ENCODE results near the gene SMG1.

SMG1 gene

GRCh38 chr16:18852647-18853046 is 73.6 kb downstream of the SMG1 start:
- DNase-seq (ENCODE audit: low spot score): no peak

- no peak for DNase-seq (ENCODE audit: low spot score)
These were observed 79.8 kb downstream of the SMG1 start for GRCh38 chr16:18846416-18846815.

- no peak for DNase-seq (ENCODE audit: low spot score)
These were observed 83.6 kb downstream of the SMG1 start for GRCh38 chr16:18842565-18842964.

GRCh38 chr16:18841833-18842525 is 84.2 kb downstream of the SMG1 start:
- DNase-seq (ENCODE audit: low spot score): no peak

GRCh38 chr16:18839555-18839954 is 86.7 kb downstream of the SMG1 start:
- DNase-seq (ENCODE audit: low spot score): no peak

- DNase-seq (ENCODE audit: low spot score): no peak
These were observed 89.5 kb downstream of the SMG1 start for GRCh38 chr16:18836702-18837101.

- DNase-seq (ENCODE audit: low spot score): no peak
These were observed 91.3 kb downstream of the SMG1 start for GRCh38 chr16:18834864-18835263.

GRCh38 chr16:18833707-18834505 is 92.3 kb downstream of the SMG1 start:
- no peak for DNase-seq (ENCODE audit: low spot score)

GRCh38 chr16:18832613-18833012 is 93.6 kb downstream of the SMG1 start:
- no peak for DNase-seq (ENCODE audit: low spot score)

- no peak for DNase-seq (ENCODE audit: low spot score)
These were observed 94.2 kb downstream of the SMG1 start for GRCh38 chr16:18832006-18832405.

GRCh38 chr16:18829251-18829650 is 97.0 kb downstream of the SMG1 start:
- no peak for DNase-seq (ENCODE audit: low spot score)

- no peak for DNase-seq (ENCODE audit: low spot score)
These were observed 98.3 kb downstream of the SMG1 start for GRCh38 chr16:18827890-18828289.

GRCh38 chr16:18816286-18816685 is 109.9 kb downstream of the SMG1 start:
- DNase-seq (ENCODE audit: low spot score): peak; percentile 95

GRCh38 chr16:18811925-18812324 is 114.3 kb downstream of the SMG1 start:
- no peak for DNase-seq (ENCODE audit: low spot score)

GRCh38 chr16:18809165-18809564 is 117.0 kb downstream of the SMG1 start:
- no peak for DNase-seq (ENCODE audit: low spot score)

GRCh38 chr16:18805257-18805773 is 120.9 kb downstream of the SMG1 start:
- DNase-seq (ENCODE audit: low spot score): no peak

- no peak for DNase-seq (ENCODE audit: low spot score)
These were observed 121.7 kb downstream of the SMG1 start for GRCh38 chr16:18804540-18804939.

- no peak for DNase-seq (ENCODE audit: low spot score)
These were observed 122.4 kb downstream of the SMG1 start for GRCh38 chr16:18803569-18804462.

GRCh38 chr16:18802767-18803343 is 123.4 kb downstream of the SMG1 start:
- no peak for DNase-seq (ENCODE audit: low spot score)

- DNase-seq (ENCODE audit: low spot score): peak; percentile 100
These were observed 124.8 kb downstream of the SMG1 start, which contains the start of gene ARL6IP1 for GRCh38 chr16:18801145-18801972. Gene ARL6IP1, minus strand, starts transcription at chr16:18801549. Its CDS starts 83 bp downstream, at chr16:18801466.

GRCh38 chr16:18800775-18801144 is 125.4 kb downstream of the SMG1 start:
- DNase-seq (ENCODE audit: low spot score): no peak
